ENCODE results near the gene ZEB1.

DNA sequence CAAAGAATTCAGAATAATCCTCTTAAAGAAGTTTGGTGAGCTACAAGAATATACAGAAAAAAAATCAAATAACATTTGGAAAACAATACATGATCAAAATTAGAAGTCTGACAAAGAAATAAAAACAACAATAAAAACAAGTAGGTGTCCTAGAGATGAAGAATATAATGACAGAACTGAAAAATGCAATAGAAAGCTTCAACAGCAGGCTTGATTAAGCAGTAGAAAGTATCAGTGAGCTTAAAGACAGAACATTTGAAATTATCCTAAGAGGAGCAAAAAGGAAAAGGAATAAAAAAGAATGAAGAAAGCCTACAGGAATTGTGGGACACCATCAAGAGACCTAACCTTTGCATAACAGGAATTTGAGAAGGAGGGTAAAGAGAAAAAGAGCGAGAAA, 238.8 kb downstream of the ZEB1 start:
- TF ChIP-seq, protein P1, sequence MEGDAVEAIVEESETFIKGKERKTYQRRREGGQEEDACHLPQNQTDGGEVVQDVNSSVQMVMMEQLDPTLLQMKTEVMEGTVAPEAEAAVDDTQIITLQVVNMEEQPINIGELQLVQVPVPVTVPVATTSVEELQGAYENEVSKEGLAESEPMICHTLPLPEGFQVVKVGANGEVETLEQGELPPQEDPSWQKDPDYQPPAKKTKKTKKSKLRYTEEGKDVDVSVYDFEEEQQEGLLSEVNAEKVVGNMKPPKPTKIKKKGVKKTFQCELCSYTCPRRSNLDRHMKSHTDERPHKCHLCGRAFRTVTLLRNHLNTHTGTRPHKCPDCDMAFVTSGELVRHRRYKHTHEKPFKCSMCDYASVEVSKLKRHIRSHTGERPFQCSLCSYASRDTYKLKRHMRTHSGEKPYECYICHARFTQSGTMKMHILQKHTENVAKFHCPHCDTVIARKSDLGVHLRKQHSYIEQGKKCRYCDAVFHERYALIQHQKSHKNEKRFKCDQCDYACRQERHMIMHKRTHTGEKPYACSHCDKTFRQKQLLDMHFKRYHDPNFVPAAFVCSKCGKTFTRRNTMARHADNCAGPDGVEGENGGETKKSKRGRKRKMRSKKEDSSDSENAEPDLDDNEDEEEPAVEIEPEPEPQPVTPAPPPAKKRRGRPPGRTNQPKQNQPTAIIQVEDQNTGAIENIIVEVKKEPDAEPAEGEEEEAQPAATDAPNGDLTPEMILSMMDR (conservative IDR thresholded peaks at IDR 0.05 in 1 of 2, IDR thresholded peaks at IDR 0.05 in 1 of 2; ENCODE audit: extremely low read depth in 1 of 2, insufficient read depth in 1 of 2, low read depth in 1 of 2, low read length in 2 of 2), result no peak
- no peak for TF ChIP-seq EZH2 (IDR thresholded peaks at IDR 0.05; ENCODE audit: borderline replicate concordance, low read length)

Data from mammary epithelial cell (primary cell).